Thyroid gland (tissue), 4 donors: Measurements from ENCODE around the gene LRRC4C. TPM values are rescaled to one million over a fixed set of nuclear protein-coding genes. Genes with fewer than 3 reads are reported as not detected.

Experiments
- DNase-seq, 2 donors: peaks; one replicate each; pipeline ENCODE4 v3.0.0-alpha.2; 2019
- H3K27ac ChIP-seq, 3 donors: fragments of 200-600 bp; sonication (generic); 1 replicate in 2 of 3; 2 replicates in 1 of 3; pipeline ENCODE4 v1.5.1; 2016 to 2019; ENCODE audit warnings: mild to moderate bottlenecking in 1 of 3, moderate library complexity in 1 of 3
- H3K27me3 ChIP-seq: fragments of 200-600 bp; sonication (generic); one replicate; pipeline ENCODE4 v1.5.1; 2019
- H3K36me3 ChIP-seq, 2 donors: fragments of 200-600 bp; sonication (generic); one replicate each; pipeline ENCODE4 v1.5.1; 2016 to 2019
- H3K4me1 ChIP-seq, 2 donors: fragments of 200-600 bp; sonication (generic); one replicate each; pipeline ENCODE4 v1.5.1; 2017 to 2019
- H3K4me3 ChIP-seq, 3 donors: fragments of 200-600 bp; sonication (generic); replicated peaks in 1 of 3; 1 replicate in 2 of 3; 2 replicates in 1 of 3; pipeline ENCODE4 v1.5.1; 2016; ENCODE audit warnings: mild to moderate bottlenecking in 1 of 3
- H3K9me3 ChIP-seq: fragments of 200-600 bp; sonication (generic); one replicate; pipeline ENCODE4 v1.5.1; 2017
- POLR2A ChIP-seq, 2 donors: fragments of 450-650 bp; IDR thresholded peaks; one replicate each; pipeline ENCODE4 v1.6.1; 2017; ENCODE audit warnings: antibody characterized with exemption in 2 of 2, mild to moderate bottlenecking in 2 of 2, moderate library complexity in 1 of 2
- whole genome bisulfite sequencing, 2 donors: methylation state at CpG; one replicate each; pipeline ENCODE4 v1.1.5; 2017; 5-methylcytosine and 5-hydroxymethylcytosine counted together
- intact Hi-C: fragments of 100-400 bp; cut with DNase I; formaldehyde crosslinking; loops from one replicate; pipeline ENCODE4 v1.15.1; 2023
- total RNA-seq, 4 donors: library from RNA; depleted of rRNA; stranded (reverse); fragments of >200 nt; gene quantifications; one replicate each; pipeline ENCODE4 v1.2.3, GENCODE V29; 2016
- TF ChIP-seq, protein P1 (sequence below), 6 experiments: fragments of 200-600 bp in 3 of 6; fragments of 450-650 bp in 3 of 6; sonication (generic) in 3 of 6; IDR thresholded peaks; one replicate each; pipeline ENCODE4 v1.5.1; 2016 to 2019; ENCODE audit warnings: antibody characterized with exemption in 6 of 6, mild to moderate bottlenecking in 2 of 6, inconsistent platforms in 1 of 6, moderate library complexity in 1 of 6

Gene LRRC4C
- total RNA-seq, 4 donors from 2014 or later, result 4.6 to 13.9 (median 7.8) TPM

DNA sequence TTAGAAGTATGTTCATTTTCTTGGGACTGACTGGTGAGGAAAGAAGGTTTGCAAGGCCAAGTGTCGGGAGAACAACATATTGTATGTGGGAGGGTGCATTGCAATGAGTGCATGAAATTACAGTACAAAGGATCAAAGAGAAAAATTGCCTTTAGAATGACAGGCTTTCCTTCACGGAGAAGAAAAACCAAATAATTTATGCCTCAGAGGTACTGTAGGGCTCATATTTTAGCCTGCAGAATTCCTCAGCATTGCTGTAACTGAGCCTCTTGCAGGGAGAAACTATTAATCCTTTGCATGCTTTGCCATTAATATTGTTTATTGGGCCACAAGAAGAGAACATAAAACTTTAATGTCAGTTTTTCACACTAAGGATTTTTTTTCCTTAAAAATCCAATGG, 60.1 kb downstream of the LRRC4C start:
- TF ChIP-seq POLR2A (IDR thresholded peaks at IDR 0.05), result no peak
- TF ChIP-seq, protein P1, sequence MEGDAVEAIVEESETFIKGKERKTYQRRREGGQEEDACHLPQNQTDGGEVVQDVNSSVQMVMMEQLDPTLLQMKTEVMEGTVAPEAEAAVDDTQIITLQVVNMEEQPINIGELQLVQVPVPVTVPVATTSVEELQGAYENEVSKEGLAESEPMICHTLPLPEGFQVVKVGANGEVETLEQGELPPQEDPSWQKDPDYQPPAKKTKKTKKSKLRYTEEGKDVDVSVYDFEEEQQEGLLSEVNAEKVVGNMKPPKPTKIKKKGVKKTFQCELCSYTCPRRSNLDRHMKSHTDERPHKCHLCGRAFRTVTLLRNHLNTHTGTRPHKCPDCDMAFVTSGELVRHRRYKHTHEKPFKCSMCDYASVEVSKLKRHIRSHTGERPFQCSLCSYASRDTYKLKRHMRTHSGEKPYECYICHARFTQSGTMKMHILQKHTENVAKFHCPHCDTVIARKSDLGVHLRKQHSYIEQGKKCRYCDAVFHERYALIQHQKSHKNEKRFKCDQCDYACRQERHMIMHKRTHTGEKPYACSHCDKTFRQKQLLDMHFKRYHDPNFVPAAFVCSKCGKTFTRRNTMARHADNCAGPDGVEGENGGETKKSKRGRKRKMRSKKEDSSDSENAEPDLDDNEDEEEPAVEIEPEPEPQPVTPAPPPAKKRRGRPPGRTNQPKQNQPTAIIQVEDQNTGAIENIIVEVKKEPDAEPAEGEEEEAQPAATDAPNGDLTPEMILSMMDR (IDR thresholded peaks at IDR 0.05), result no peak
- Histone ChIP-seq H3K9me3 (no peaks in the 10 kb centered on the region), H3K4me1 (peaks cover 10% of the 10 kb centered on the region in 2 donors), H3K27ac (no peak overlapping the region), H3K27me3 (no peaks in the 10 kb centered on the region), H3K36me3 (no peaks in the 10 kb centered on the region), H3K4me3 (no peak overlapping the region)
- WGBS, 2 donors, result 68 to 75% methylated on average over 2 of the region's 2 CpGs
- no peak for DNase-seq
- intact Hi-C loops, result no loop called here

DNA sequence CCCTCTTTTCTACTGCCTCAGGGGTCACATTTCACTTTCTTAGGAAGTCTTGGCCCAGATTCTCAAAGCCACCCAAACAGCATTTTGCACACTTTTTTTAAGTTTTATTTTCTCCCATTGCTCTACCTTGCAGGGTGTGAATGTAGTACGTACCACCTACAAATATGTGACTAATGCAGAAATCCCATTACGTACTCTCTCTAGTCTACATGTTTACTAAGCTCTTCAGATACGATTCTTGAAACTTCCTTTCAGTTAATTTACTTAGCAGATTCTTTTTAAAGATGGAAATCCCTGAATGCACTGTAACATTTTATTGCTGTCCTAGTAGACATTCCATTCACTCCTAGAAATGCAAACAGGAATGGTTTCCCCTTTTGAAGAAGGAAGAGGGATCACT, 61.3 kb downstream of the LRRC4C start:
- Histone ChIP-seq H3K36me3 (no peaks in the 10 kb centered on the region), H3K27me3 (no peaks in the 10 kb centered on the region), H3K4me1 (peaks cover 10% of the 10 kb centered on the region in 2 donors), H3K27ac (no peak overlapping the region), H3K4me3 (no peak overlapping the region), H3K9me3 (no peaks in the 10 kb centered on the region)
- TF ChIP-seq, protein P1 (IDR thresholded peaks at IDR 0.05), result no peak
- no peak for TF ChIP-seq POLR2A (IDR thresholded peaks at IDR 0.05)
- 94 to 95% methylated on average over 3 of the region's 3 CpGs for whole genome bisulfite sequencing, 2 donors
- no peak for DNase-seq
- intact Hi-C loops, result no loop called here

DNA sequence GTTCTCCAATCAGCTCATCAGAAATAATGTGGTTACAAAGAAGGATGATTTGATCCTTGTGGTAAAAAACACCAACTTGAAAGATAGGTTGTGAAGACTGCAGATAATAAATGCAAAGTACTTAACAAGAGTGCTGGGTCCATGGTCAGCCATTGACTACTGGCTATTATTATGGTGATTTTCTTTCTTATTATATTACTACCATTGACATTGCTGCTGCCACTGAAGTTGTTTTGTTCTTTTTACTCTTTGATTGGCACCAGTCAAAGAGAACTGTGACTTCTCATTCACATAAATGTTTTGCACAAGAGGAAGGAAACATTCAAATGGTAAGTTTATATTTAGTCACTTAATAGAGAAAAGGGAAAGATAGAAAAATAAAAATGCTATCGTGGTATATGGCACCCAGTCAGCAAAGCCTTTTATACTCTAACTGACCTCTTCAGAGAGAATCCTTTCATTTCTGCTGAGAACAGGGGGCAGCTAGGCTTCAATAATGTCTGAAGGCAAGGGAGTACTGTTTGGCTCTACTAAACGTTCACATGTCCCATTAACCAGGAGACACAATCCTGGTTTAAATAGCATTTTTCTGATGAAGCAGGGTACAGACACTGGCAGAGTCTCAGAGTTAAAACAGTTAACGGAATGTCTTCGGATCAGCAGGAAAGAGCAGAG, 64.8 kb downstream of the LRRC4C start:
- intact Hi-C loops, result no loop called here
- Histone ChIP-seq H3K27ac (no peak overlapping the region), H3K4me3 (no peak overlapping the region), H3K4me1 (peaks cover under 1 to 1% of the 10 kb centered on the region in 2 donors), H3K36me3 (no peaks in the 10 kb centered on the region), H3K27me3 (no peaks in the 10 kb centered on the region), H3K9me3 (no peaks in the 10 kb centered on the region)
- WGBS, 2 donors, result 63 to 76% methylated on average over 4 of the region's 4 CpGs
- no peak for DNase-seq
- no peak for TF ChIP-seq POLR2A (IDR thresholded peaks at IDR 0.05)
- TF ChIP-seq, protein P1 (IDR thresholded peaks at IDR 0.05), result no peak

DNA sequence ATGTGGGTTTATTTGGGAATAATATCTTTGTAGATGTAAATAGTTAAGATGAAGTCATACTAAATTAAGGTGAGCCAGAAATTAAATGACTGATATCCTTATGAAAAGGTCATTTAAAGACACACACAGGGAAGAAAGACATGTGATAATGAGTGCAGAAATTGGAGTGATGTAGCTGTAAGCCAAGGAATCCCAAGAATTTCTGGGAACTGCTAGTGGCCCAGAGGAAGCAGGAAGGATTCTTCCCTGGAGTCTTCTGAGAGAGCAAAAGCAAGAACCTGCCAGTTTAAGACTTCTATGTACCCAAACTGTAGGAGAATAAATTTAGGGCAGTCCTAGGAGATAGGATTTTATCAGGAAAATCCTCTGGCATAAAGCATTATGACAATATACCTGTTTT, 66.9 kb downstream of the LRRC4C start:
- intact Hi-C loops, result no loop called here
- H3K27ac ChIP-seq, result no peak overlapping the region
- H3K9me3 ChIP-seq, result no peaks in the 10 kb centered on the region
- no peak overlapping the region for H3K4me3 ChIP-seq
- no peaks in the 10 kb centered on the region for H3K36me3 ChIP-seq
- no peaks in the 10 kb centered on the region for H3K4me1 ChIP-seq
- no peak for DNase-seq
- no peaks in the 10 kb centered on the region for H3K27me3 ChIP-seq
- TF ChIP-seq POLR2A (IDR thresholded peaks at IDR 0.05), result no peak
- TF ChIP-seq, protein P1 (IDR thresholded peaks at IDR 0.05), result no peak

DNA sequence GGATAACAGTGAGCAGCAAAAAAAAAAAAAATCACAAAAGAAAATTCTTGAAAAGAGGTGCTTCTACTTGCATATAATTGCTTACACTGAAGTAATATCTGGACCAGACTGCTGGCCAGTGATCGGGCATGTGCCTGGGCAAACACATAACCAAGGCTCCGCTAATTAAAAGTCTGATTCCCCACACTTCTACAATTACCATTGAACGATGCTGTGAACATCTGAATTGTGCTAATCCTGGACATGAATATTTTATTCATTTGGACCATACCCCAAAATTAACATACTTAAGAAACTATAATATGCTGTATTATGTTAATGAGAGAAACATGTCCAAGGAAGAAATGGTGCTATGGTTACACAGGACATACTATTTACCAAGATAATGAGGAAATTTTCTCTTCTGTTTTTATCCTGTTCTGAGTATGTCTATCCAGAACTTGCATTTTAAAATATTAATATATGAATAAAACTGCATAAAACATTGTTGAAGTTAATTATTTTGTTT, 69.8 kb downstream of the LRRC4C start:
- Histone ChIP-seq H3K4me1 (no peaks in the 10 kb centered on the region), H3K9me3 (no peaks in the 10 kb centered on the region), H3K36me3 (no peaks in the 10 kb centered on the region), H3K27ac (no peak overlapping the region), H3K4me3 (no peak overlapping the region), H3K27me3 (no peaks in the 10 kb centered on the region)
- no peak for TF ChIP-seq POLR2A (IDR thresholded peaks at IDR 0.05)
- TF ChIP-seq, protein P1 (IDR thresholded peaks at IDR 0.05), result no peak
- DNase-seq, result no peak
- WGBS, 2 donors, result 93 to 94% methylated on average over 3 of the region's 3 CpGs
- intact Hi-C loops, result no loop called here
